NCI-H748 treated with DMSO at 0.1 percent for 48 hours (cell line): ENCODE results near the gene ULK2.
"Not testable (repeated sequence)": the region's sequence is repeated elsewhere in the genome, so short reads cannot be mapped to it uniquely, and the experiment has no call there.

Experiments
- DNase-seq: peaks from one replicate; lab custom pipeline; 2025; lab: John Stamatoyannopoulos, UW

ULK2 gene

DNA sequence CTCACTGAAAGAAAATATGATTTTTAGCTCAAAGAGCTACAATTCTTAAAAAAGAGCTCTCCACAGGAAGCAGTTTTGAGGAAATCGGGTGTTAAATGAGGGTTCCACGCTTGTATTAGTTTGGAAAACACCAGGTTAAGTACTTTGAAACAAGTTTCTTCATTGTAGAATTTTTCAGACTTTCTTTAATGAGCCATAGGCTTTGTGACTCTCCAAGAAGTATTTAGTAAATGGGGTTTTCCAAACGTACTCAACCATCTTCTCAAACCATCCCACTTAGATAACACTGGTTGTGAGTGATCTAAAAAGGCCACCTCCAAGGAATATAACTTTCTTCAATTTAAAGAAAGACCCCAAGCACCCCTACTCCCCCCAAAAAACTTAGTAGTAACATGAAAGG lies 2.7 kb downstream of the ULK2 start:
- DNase-seq: no peak

DNA sequence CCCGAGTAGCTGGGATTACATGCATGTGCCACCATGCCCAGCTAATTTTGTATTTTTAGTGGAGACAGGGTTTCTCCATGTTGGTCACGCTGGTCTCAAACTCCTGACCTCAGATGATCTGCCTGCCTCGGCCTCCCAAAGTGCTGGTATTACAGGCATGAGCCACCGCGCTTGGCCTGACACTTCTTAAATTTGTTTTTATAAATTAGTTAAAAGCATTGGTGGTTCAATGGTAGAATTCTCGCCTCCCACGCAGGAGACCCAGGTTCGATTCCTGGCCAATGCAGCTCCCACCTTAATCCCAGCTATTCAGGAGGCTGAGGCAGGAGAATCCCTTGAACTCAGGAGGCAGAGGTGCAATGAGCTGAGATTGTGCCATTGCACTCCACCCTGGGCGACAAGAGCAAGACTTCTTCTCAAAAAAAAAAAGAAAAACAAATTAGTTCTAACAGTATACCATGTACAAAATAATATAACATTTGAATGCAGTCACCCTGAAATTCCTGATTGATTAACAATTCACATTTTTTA lies 7.0 kb downstream of the ULK2 start:
- DNase-seq: not testable (repeated sequence)

DNA sequence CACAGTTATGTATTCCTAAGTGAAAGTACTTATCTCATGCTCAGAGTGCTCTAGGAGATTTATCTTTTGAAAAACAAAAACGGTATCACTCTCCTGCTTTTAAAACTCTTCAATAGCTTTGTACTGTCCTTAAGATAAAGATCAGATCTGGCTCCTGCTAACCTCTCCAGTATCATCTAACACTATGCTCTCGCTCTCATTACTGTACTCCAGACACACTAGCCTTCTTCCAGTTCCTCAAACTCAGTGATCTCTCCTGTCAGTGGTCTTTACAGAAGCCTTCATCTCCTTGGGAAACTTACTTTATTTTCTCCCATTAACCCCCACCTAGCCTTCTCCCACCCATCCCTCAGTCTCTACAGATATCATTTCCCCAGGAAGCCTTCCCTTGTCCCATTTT lies 10.1 kb downstream of the ULK2 start:
- no peak for DNase-seq

DNA sequence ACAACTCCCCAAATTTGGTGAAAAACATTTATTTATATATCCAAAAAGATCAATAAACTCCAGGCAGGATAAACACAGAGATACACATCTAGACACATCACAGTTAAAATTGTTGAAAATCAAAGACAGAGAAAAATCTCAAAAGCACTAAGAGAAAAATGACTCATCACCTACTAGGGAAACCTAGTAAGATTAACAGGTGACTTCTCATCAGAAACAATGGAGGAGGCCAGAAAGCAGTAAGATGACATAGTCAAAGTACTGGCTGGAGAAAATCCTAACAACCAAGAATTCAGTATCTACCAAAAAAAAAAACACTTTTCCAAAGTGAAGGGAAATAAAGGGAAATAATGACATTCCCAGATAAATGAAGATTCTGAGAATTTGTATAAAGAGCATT lies 33.8 kb downstream of the ULK2 start:
- no peak for DNase-seq

DNA sequence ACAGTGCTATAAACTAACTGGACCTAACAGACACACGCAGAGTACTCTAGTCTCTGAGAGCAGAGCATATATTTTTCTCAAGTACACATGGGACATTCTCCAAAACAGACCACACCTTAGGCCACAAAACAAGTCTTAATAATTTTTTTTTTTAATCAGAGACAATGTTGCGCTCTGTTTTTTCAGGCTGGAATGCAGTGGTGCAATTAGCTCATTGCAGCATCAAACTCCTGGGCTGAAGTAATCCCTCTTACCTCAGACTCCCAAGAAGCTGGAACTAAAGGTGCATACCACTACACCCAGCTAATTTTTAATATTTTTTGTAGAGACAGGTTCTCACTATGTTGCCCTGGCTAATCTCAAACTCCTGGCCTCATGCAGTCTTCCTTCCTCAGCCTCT lies 37.7 kb downstream of the ULK2 start:
- no peak for DNase-seq

DNA sequence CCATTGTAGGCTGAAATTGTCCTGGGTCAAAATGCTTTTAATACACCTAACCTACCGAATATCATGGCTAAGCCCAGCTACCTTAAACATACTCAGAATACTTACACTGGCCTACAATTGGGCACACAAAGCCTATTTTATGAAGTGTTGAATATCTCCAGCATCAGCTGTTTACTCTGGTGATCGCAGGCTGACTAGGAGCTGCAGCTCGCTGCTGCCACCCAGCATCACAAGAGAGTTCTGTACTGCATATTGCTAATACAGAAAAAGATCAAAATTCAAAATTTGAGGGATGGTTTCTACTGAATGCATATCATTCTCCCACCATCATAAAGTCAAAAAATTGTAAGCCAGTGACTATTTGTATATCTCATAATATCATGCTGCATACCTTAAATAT lies 55.3 kb downstream of the ULK2 start:
- no peak for DNase-seq

DNA sequence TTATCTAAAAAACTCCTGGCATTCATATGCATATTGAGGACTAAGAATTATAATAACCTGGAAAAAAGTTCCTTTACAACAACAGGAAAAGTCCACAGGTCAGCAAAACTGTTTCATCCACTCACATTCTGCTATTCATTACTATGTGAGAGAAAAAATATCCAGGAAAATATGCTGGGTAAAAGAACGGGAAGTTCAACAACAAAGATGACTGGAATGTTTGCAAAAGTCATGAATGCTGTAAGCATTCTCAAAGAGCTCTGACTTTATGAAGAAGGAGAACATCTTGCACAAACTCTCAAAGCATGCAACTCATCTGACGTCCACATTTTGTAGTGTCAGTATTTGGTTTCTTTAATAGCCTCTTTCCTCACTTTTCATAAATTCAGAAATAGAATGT lies 62.7 kb downstream of the ULK2 start:
- no peak for DNase-seq

DNA sequence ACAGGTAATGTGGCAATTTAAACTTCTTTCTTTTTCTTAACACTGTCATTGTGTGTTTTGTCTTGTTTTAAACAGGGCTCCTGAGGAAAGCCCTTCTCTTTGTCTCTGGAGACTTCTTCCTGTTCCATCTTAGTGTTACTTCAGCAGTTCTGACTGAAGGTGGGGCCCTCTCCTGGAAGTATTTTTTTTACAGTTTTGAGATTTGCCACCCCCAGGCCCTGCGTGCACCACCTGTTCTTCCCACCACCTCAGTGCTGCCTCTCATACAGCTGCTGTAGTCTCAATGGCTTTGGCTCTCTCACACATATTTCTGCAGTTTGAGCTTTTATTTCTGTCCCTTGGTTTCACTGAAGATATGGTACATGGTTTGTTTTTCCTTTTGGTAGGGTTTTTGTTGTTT lies 67.2 kb downstream of the ULK2 start:
- DNase-seq: no peak

DNA sequence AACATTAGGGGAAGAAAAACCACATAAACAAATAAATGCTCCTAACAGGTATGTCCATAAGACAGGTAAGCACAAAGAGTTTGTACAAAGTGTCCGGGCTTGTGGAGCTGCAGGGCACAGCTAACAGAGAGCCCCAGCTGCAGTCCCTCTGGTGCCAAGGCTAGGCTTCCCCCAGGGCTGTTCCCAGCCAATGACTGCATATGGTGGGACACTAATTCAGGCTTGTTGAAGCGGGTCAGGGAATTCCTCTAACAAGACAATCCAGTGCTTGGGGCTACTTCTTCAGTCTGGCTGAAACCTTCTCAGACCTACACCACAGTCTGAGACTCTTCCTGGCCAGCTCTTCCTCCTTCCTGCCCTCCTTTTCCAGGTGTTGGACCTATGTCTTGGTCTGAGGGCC lies 67.9 kb downstream of the ULK2 start:
- DNase-seq: no peak

DNA sequence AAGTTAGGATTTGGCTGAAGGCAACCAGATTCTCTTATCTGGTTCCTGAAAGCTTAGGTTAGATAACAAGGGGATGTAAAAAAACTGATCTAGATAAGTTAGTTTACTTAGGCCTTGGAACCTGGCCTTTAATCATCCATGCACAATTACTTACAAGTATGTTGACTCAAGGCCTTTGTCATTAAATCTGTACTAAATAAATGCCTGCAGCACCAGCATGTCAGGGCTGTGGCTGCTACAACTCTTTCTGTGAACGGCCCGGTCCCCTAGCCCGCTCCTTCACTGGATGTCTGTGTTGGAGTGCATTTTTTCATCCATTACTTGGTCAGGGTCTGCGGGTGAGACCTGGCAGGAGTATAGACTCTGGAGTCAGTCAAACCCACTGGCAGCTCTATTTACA lies 71.3 kb downstream of the ULK2 start:
- no peak for DNase-seq

DNA sequence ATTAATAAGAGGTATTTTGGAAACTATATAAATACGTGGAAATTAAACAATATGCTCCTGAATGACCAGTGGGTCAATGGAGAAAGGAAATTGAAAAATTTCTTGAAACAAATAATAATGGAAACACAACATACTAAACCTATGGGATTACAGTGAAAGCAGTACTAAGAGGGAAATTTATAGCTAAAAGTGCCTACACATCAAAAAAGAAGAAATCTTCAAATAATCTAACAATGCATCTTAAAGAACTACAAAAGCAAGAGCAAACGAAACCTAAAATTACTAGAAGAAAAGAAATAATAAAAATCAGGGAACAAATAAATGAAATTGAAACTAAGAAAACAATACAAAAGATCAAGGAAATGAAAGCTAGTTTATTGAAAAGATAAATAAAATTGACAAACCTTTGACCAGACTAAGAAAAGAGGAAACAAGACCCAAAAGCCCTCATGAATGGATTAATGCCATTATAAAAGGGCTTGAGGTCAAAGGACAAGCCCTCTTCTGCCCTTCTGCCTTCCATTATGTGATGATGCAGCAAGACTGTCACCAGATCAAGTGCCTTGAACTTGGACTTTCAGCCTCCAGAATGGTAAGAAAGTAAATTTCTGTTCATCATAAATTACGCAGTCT lies 75.7 kb downstream of the ULK2 start:
- DNase-seq: no peak

DNA sequence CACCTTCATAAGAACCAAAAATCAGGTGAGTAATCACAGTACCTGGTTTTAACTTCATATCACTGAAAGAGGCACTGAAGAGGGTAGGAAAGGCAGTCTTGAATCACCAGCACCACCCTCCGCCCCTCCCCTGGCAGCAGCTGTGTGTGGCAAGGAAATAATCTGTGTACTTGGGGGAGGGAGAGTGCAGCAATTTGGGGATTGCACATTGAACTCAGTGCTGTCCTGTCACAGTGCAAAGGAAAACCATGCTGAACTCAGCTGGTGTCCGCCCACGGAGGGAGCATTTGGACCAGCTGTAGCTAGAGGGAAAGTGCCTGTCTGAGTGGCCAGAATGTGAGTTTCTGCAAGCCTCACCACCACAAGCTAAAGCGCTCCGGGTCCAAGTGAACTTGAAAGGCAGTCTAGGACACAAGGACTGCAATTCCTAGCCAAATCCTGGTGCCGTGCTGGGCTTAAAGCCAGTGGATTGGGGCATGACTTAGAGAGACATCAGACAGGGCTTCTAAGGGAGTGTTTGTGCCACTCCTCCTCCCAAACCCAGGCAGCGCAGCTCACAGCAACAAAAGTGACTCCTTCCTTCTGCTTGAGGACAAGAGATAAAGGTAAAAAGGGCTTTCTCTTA lies 79.9 kb downstream of the ULK2 start:
- no peak for DNase-seq

DNA sequence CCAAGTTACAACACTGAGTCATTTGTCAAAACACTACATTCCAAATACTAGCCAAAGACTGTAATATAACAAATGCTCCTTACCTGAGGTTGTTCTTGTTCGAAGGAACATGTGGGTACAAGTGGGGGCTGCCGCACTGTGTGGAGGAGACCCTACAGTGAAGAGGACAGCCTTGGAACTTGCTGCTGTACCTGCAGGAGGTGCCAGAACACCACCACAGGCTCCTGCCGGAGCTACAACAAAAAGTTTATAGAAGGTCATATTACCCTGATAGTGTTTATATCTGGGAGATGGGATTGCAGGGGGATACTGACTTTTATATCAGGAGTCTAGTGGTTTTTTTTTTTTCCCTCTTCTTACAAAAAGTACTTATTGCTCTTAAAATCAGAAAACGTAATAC lies 81.9 kb downstream of the ULK2 start:
- DNase-seq: no peak

DNA sequence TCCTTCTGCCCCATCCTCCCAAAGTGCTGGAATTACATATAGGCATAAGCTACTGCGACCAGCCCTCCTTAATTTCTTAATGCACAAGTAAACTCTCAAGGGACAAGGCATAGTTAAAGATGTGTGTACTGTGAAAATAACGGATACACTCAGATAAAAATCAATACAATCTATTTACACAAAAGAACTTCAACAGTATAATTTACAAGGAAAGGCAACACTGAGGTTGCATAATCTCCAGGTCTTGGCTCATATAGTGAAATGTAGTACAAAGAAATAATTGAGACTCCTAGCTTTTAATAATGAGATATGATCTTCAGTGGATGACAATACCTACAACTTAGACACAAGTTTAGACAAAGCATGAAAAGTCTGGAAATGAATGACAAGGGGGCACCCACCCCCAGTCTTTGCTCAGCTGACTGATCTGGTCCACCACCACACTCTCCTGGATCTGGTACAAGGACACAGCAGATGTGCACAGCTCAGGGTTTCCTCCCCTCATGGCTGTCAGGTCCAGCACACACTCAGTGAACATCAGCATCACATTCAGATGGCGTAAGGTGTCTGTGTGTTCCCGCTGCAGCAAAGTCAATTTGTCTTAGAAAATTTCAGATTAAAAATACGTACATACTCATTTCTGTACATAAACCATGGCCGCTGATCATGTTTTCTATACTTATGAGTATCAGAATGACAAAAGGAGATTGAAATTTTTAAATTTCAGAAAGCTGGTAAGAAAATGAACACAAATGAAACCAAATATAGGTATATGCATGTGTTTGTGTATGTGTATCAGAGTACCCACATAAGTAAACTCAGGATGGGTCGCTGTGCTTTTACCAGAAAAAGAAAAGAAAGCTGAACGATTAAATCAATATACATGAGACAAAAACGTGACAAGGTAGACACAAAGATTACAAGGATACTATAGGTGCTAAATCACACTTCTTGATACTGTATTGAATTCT lies 86.0 kb downstream of the ULK2 start:
- no peak for DNase-seq

DNA sequence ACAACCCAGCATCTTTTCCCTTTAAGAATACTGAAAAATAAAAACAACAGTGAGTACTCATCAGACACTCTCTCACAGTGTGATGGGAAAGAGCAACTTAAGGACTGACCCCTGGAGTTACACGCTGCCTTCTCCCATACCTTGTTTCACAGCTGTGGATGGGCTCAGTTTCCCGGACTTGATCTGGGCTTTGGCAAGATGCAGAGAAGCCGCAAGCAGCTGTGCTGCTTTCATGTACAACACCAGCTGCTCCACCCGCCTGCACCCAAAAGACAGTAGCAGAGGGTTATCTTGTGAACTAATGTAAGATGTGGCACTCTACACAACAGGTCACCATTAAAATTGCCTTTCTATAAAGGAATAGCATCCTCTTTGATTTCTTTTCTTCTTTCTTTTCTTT lies 86.9 kb downstream of the ULK2 start:
- DNase-seq: no peak

DNA sequence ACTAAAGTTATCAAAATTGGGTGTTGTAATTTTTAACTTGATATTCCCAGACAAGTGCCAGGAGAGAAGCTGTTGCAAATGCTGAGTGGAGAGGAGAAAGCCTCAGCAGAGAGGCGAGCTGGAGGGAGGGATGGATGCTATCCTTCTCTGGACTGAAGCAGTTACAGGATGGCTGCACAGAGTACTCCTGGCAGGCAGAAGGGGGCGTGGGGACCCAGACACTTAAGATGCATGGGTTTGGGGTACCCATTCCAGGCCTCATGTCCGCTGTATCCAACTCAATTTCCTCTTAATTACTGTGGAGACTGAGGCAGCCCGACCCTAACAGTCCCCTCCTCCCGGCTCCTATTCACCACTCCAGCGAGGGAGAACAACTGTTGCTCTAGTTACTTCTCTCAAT lies 94.2 kb downstream of the ULK2 start:
- no peak for DNase-seq

DNA sequence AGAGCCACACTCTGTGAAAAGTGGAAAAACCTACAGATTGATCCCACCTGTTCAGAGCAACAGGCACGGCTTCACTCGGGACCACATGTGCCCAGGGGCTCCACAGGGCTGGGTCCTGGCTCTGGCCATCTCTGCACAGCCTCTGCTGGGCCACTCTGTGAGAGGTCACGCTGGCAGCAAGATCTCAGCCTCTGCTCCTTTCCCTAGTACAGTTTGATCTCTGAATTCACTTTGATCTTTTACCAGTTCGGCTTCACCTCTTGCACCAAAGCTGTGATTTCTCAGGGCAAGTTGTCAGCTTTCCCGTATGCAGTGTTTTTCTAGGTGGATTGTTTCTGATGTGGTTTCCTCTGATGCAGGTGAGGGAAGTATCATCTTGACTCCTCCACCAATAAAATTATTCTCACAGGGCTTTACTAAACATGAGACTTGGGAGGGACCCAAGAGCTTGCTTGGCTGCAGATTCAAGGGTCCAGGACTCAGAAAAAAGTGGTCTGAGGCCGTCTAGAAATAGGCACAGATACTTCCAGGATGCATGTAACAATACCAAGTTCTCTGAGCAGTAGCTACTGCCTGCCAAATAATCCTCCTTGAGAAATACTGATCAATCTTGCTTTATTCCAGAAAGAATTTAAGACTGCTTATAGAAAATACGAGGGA lies 95.6 kb downstream of the ULK2 start:
- no peak for DNase-seq

DNA sequence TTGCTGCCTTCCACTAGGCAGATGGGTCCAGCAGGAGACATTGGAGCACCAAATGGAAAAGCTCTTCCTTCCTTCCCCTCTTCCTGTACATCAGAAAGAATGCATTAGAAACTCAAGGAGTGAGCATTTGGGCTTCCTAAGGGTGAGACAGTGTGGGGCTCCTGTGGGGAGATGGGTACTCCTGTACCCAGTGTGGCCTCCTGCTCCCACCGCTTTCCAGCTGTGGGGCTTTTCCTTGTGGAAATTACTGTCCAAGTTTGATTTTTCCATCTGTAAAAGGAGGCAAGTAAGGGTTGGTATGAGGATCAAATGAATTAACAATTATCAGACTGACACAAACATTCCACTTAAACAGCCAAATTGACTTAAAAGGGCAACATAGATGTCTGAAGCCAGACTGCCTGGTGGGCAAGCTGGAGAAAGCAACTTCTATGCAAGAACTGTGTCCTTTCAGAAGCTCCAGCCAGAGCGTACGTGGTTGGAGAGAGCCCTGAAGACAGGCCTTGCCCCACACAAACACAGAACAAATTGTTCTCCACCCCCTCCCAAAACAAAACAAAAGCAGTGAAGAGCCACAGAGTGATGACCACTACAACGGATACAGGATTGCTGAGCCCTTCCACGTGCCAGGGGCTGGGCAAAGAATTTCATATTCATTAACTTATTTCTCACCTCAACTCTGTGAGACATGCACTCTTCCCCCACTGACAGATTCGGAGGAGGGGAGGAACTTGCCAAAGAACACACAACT lies 96.6 kb downstream of the ULK2 start:
- no peak for DNase-seq

DNA sequence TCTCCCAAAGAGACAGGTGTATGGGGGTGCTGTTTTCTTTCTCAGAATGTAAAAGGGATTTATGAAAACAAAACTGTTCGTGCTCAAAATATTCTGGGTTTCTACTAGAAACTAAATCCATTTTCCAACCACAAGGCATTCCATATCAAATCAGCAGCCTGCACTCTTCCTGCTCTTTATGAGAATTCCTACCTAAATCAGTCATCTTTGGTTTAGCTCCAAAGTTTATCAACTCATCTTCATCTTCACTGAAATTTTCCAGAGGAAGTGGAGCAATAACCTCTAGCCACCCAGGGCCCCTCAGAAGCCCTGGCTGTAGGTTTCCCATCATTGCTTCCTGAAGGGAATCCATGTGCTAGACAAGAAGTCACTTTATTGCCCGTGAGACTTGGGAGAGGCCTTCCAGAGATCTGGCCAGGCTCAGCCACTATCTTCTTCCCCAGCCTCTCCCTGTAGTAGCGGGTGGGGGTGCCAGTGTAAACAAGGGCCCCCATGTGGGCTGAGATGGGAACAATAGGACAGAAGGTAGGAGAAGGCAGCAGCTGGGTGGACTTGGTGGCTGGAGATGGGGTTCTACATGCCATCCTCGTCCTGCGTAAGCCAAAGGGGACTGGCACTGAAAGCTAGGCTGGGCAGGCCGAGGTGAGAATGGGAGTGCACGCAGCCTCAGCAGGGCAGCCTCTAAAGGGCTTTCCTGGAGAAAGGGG lies 97.6 kb downstream of the ULK2 start:
- DNase-seq: no peak

DNA sequence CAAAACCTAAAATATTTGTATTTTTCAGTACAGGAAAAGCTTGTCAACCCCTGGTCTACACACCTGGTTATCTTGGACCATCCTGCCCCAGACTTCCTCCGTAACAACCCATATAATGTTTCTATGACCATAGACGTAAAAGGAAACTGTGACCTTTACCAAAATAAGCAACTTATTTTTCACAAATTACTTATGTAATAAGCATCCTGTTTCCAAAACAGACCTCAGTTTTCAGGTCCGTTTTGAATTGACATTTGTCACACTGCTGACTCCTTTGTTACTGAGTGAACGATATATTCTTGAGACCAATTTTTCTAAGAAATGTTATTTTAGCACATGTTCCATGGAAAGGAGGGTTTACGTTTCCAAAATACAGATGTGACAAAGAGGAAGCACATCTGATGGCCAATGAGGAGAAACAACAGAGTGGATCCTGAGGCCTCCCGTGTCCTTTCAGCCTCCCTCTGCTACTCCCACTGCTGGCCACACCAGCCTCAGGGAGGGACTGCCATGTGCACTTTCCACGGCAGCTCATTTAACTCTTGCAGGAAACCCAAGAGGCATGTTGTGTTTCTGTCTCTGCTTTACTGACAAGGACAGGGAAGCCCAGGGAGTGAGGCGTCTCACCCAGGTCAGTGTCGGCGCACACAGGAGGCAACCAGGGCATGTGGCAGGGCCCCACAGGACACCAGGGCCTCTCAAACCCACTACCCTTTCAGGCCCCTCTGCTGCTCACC lies 99.5 kb downstream of the ULK2 start:
- no peak for DNase-seq
